Activated T-cell treated with anti-CD3 and anti-CD28 coated beads for 48 hours (primary cell): ENCODE measurements around the gene DDC.

Source experiments
- DNase-seq: peaks from one replicate; pipeline ENCODE4 v3.0.0-alpha.2; 2020; ENCODE audit warnings: low read depth

The DDC gene

GRCh38 chr7:50454968-50455367 lies 110.2 kb downstream of the DDC start:
- DNase-seq = no peak

GRCh38 chr7:50450590-50451032 lies 114.6 kb downstream of the DDC start:
- DNase-seq = peak; percentile 11

DNA sequence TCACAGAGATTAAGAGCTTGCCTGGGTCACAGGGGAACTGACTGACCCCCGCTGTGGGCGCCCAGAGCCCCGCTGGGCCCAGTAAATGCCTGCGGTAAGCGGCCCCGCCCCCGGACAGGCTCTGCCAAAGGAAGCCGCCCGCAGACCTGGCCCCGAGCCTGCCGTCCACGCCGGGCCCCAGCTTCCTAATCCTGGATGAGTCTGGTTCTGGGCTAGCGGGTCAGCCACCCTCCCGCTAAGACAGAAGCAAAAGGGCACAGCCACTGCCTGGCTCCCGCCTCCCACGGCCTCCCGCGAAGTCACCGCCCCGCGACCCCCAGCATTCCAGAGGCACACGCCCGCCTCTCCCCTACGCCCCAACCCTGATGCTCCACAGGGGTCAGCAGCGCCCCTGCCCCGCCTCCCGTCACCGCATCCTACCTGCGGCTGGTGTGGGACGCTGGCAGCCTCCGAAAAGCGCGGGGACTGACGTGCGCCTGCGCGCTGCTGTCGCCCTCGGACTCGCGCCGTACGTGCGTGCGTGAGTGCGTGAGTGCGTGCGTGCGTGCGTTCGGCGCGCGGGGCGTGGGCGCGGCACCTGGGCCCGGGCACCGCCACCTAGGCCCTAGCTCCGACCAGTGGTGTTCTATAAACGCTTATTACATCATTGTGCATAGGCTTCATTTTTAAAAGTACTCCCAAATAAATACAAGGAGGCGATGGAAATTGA lies 115.2 kb downstream of the DDC start, which contains the start of gene FIGNL1:
FIGNL1 (minus strand) TSS at position 470 of the 709 bp plus-strand sequence. CDS start 3,063 bp downstream, outside the sequence.
- peak; percentile 86 for DNase-seq

GRCh38 chr7:50449501-50449880 lies 115.7 kb downstream of the DDC start:
- DNase-seq = no peak

- no peak for DNase-seq
Measured at GRCh38 chr7:50448823-50449222, 116.4 kb downstream of the DDC start.

- DNase-seq = no peak
Measured at GRCh38 chr7:50446542-50446960, 118.7 kb downstream of the DDC start.

DNA sequence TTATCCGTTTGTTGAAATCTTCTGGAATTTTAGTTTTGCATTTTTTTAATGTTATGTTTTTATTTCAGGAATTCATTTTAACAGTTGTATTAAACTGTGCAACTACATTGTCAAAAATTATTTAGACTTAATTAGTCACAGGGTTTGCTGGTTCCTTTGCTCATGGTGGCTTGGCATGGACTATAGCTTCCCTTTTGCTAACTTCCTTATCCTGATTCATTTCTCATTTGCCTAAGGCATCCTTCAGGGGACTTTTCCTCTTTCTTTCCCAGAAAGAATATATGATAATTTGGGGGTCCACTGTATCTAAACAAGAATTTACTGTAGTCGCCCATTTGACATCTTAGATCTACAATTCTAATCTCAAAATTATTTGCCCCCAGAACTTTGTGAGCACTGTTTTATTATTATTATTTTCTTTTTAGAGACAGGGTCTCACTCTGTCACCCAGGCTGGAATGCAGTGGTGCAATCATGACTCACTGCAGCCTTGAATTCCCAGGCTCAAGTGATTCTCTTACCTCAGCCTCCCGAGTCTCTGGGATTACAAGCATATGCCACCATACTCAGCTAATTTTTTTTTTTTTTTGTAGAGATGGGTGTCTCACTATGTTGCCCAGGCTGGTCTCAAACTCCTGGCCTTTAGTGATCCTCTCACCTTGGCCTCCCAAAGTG lies 128.9 kb downstream of the DDC start:
- no peak for DNase-seq

GRCh38 chr7:50431722-50432305 lies 133.4 kb downstream of the DDC start:
- DNase-seq = no peak

DNA sequence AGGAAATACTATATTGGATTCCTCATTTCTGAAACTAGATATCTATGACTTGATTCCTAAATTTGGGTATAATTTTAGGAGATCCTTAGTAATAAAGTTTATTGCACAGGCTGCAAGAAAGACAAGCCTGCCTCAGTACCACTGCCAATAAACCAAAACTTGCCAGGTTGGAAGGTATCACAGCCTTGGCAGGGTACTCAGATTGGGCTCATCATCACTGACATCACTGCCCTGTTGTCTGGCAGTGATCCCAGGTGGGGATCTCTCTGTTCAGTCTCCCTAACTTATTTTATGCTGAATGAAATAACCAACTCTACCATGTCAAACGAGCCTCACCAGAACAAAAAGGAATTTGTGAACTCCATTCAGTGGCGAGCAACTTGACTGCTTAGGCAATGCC lies 133.9 kb downstream of the DDC start:
- DNase-seq = no peak

DNA sequence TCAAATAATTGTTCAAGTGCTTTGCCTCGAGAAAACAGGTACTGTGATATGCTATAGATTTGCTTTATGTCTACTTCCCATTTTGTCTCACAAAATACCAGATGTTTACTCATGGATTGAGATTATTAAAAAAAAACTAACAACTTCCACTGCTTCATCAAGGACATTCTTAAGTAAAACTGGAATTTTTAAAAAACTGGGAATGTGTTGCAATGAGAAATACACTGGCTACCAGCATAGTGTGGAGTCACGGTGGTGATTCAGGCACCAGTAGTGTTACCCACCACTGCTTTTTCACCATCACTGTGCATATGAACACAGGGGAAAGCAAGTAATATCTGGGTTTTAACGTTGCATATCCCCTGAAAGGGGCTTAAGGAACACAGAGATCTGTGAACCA lies 136.3 kb downstream of the DDC start:
- no peak for DNase-seq

DNA sequence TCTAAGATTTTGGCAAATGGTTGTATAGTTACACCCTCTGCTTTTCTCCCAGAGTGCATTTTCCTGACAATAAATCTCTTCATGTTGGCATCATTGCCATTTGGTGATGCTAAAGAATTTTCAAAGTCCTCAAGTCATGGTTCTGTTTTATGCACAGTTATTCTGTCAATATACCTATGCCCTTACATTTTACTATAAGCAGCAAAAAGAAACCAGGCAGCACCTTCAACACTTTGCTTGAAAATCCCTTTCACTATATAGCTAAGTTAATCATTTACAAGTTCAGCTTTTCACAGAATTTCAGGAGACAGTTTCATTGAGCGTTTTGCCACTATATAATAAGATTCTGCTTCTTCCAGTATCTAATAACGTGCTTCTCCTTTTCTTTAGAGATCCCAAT lies 137.7 kb downstream of the DDC start:
- no peak for DNase-seq

- no peak for DNase-seq
Measured at GRCh38 chr7:50426280-50427045, 138.7 kb downstream of the DDC start.

- DNase-seq = no peak
Measured at GRCh38 chr7:50425318-50425717, 139.9 kb downstream of the DDC start.

DNA sequence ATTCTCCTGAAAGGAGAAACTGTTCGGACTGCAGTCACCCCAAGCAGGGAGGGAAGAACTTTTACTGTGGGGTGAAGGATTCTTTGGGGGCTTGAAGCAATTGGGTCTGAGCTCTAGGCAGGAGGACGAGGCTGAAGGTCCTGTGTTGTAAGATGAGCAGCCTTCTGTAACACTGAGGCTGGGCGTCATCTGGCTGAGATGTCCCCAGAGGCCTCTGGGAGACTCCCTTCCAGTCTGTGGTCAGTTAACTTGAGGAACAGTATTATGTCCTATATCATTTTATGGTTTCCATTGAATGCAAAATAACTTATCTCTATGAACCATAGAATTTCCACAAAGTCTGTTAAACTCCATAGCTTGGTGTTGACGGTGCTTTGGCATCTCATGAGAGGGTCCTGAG lies 141.3 kb downstream of the DDC start:
- DNase-seq = no peak

- no peak for DNase-seq
Measured at GRCh38 chr7:50422858-50423257, 142.3 kb downstream of the DDC start.

GRCh38 chr7:50421043-50421442 lies 144.2 kb downstream of the DDC start:
- DNase-seq = no peak

- DNase-seq = no peak
Measured at GRCh38 chr7:50418526-50419290, 146.5 kb downstream of the DDC start.

DNA sequence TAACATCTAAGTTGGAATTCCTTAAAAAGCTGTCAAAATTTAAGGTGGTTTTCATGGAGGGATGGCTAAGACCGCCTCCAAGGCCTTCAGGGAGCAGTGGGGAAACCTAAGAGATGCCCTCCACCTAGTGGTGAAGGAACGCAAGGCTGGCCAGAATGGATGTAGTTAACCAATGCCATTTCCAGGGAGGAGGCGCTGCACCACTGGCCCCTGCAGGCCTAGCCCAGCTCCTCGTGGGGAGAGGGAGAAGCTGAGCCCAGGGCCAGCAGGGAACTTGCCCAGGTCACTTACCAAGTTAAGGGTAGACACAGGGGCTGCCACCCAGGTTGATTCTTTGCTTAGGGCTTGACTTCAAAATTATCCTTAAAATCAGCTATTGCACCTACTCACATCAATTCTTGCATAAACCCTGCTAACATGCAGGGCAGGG lies 147.1 kb downstream of the DDC start:
- peak; percentile 66 for DNase-seq

GRCh38 chr7:50416527-50417182 lies 148.6 kb downstream of the DDC start:
- DNase-seq = no peak

- no peak for DNase-seq
Measured at GRCh38 chr7:50415844-50416364, 149.3 kb downstream of the DDC start.

DNA sequence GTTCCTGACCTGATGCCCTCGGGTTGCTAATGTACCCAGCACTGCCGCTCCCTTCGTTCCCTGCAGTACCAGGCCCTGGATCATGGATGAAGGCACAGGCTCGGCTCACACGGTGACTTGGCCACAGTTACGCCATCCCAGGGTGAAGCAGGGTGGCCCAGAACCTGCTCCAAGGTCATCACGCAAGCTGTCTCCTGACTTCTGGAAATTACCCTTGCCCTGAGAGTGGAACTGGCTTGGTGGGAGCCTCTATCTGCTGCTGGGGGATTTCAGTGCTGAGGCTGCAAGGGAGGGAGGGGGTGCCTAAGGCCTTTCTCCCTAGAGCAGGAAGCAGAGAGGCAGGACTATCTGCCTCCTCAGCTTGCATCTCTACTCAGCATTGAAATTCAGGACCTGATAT lies 151.6 kb downstream of the DDC start:
- DNase-seq = no peak
